Endothelial cell of hepatic sinusoid (primary cell): ENCODE data around the gene GJB4.
"Not testable (repeated sequence)": the region's sequence is repeated elsewhere in the genome, so short reads cannot be mapped to it uniquely, and the experiment has no call there.

Source experiments
- in situ Hi-C: cut with HindIII; loops from 2 replicates; pipeline ENCODE4 v1.10.0; 2017; ENCODE audit warnings: low sequenced_read_pairs

GJB4 gene

GRCh38 chr1:34746785-34747637 is 12.5 kb upstream of the GJB4 start:
- in situ Hi-C loops, result no loop called here

- in situ Hi-C loops, result no loop called here
Measured at GRCh38 chr1:34747638-34747941, 11.9 kb upstream of the GJB4 start.

GRCh38 chr1:34749992-34750391 is 9.5 kb upstream of the GJB4 start:
- in situ Hi-C loops, result loop anchor here (5.0 kb wide), 1 partner anchor 127 kb away; no protein-coding TSS in a partner anchor

GRCh38 chr1:34750610-34751009 is 8.9 kb upstream of the GJB4 start:
- in situ Hi-C loops, result loop anchor here (5.0 kb wide), 1 partner anchor 127 kb away; no protein-coding TSS in a partner anchor

GRCh38 chr1:34753163-34753562 is 6.4 kb upstream of the GJB4 start:
- in situ Hi-C loops, result loop anchor here (5.0 kb wide), 1 partner anchor 124 kb away; no protein-coding TSS in a partner anchor

GRCh38 chr1:34754964-34755637 is 4.4 kb upstream of the GJB4 start, which contains the start of gene GJB5:
Gene GJB5, plus strand, starts transcription at chr1:34755047. Its CDS starts 2,284 bp downstream, at chr1:34757331.
- in situ Hi-C loops, result loop anchor here (5.0 kb wide), 1 partner anchor 122 kb away; no protein-coding TSS in a partner anchor

GRCh38 chr1:34755961-34756360 is 3.6 kb upstream of the GJB4 start:
- in situ Hi-C loops, result no loop called here

- in situ Hi-C loops, result no loop called here
Measured at GRCh38 chr1:34757386-34757785, 2.2 kb upstream of the GJB4 start.

- in situ Hi-C loops, result no loop called here
Measured at GRCh38 chr1:34758751-34759150, 789 bp upstream of the GJB4 start.

GRCh38 chr1:34761176-34761761 is 1.7 kb downstream of the GJB4 start:
- in situ Hi-C loops, result no loop called here

GRCh38 chr1:34761776-34762307 is 2.3 kb downstream of the GJB4 start:
- in situ Hi-C loops, result no loop called here

GRCh38 chr1:34762474-34763141 is 3.1 kb downstream of the GJB4 start:
- in situ Hi-C loops, result no loop called here

GRCh38 chr1:34763142-34763781 is 3.7 kb downstream of the GJB4 start:
- in situ Hi-C loops, result no loop called here

- in situ Hi-C loops, result no loop called here
Measured at GRCh38 chr1:34768856-34769255, 9.3 kb downstream of the GJB4 start.

GRCh38 chr1:34770891-34771504 is 11.5 kb downstream of the GJB4 start:
- in situ Hi-C loops, result no loop called here

- in situ Hi-C loops, result no loop called here
Measured at GRCh38 chr1:34771573-34772371, 12.2 kb downstream of the GJB4 start.

GRCh38 chr1:34773114-34773513 is 13.6 kb downstream of the GJB4 start:
- in situ Hi-C loops, result not testable (repeated sequence)

- in situ Hi-C loops, result loop anchor here (5.0 kb wide), 1 partner anchor 92 kb away; no protein-coding TSS in a partner anchor
Measured at GRCh38 chr1:34774957-34775356, 15.4 kb downstream of the GJB4 start.

GRCh38 chr1:34776911-34777310 is 17.4 kb downstream of the GJB4 start:
- in situ Hi-C loops, result loop anchor here (5.0 kb wide), 1 partner anchor 90 kb away; no protein-coding TSS in a partner anchor
